Panc1 (cell line): ENCODE results near the gene PCDHA6.

ENCODE experiments used
- CTCF ChIP-seq: fragments of 450-650 bp; IDR thresholded peaks from 2 replicates; pipeline ENCODE4 v1.5.1; 2017; ENCODE audit warnings: mild to moderate bottlenecking
- POLR2AphosphoS5 ChIP-seq: IDR thresholded peaks from 2 replicates; pipeline ENCODE4 v1.6.1; 2012; ENCODE audit warnings: mild to moderate bottlenecking, low read depth, low read length, moderate library complexity
- REST ChIP-seq, 2 experiments: IDR thresholded peaks; 2 replicates each; pipeline ENCODE4 v1.6.1; 2011 to 2012; ENCODE audit warnings: low read depth in 2 of 2, control low read depth in 1 of 2, low read length in 1 of 2, mild to moderate bottlenecking in 1 of 2, moderate library complexity in 1 of 2; ENCODE audit not compliant: insufficient read depth in 1 of 2

GRCh38 chr5:140870221-140871201 lies 42.8 kb downstream of the PCDHA6 start:
- TF ChIP-seq CTCF (no peak), REST (IDR thresholded peaks at IDR 0.05; ENCODE audit: insufficient read depth in 1 of 2, low read depth in 2 of 2, low read length in 1 of 2) (0 out of 4 replicates have a peak, but pooled peaks of 1 of the 2 experiments have one; percentile 47), POLR2AphosphoS5 (no peak)
